GM12892 (cell line): Measurements from ENCODE around the gene GTF3C5.
"Not testable (repeated sequence)": the region's sequence is repeated elsewhere in the genome, so short reads cannot be mapped to it uniquely, and the experiment has no call there.

Source experiments
- POLR2A ChIP-seq: IDR thresholded peaks from 2 replicates; pipeline ENCODE4 v1.6.1; 2011; ENCODE audit warnings: low read depth, low read length, control low read depth
- POLR2AphosphoS5 ChIP-seq: IDR thresholded peaks from 2 replicates; pipeline ENCODE4 v1.6.1; 2011; ENCODE audit warnings: low read depth, low read length, control low read depth
- TAF1 ChIP-seq: IDR thresholded peaks from 2 replicates; pipeline ENCODE4 v1.6.1; 2011; ENCODE audit warnings: low read depth, mild to moderate bottlenecking, control low read depth, low read length, borderline replicate concordance

GRCh38 chr9:133080786-133081779 lies 50.3 kb downstream of the GTF3C5 start:
- not testable (repeated sequence) for TF ChIP-seq POLR2AphosphoS5, TAF1, POLR2A
